ENCODE measurements around the gene RSPH9.
"Not testable (repeated sequence)": the region's sequence is repeated elsewhere in the genome, so short reads cannot be mapped to it uniquely, and the experiment has no call there.

RSPH9 gene

GRCh38 chr6:43634702-43635303 lies 10.0 kb upstream of the RSPH9 start:
- in situ Hi-C loops (cut with HindIII; ENCODE audit: low pct_unique_long_range_greater_than_20kb, low sequenced_read_pairs), result no loop called here
- no peak for TF ChIP-seq JUND (IDR thresholded peaks at IDR 0.05; ENCODE audit: low read depth)
- DNase-seq (ENCODE audit: low read depth in 1 of 2, low spot score in 1 of 2), result no peak

- in situ Hi-C loops (cut with HindIII; ENCODE audit: low pct_unique_long_range_greater_than_20kb, low sequenced_read_pairs), result no loop called here
- no peak for TF ChIP-seq JUND (IDR thresholded peaks at IDR 0.05; ENCODE audit: low read depth)
- peak; percentile 41 to 76 for DNase-seq (ENCODE audit: low read depth in 1 of 2, low spot score in 1 of 2)
These were observed 9.2 kb upstream of the RSPH9 start, which contains the start of gene MAD2L1BP for GRCh38 chr6:43635387-43636307. TSS of gene MAD2L1BP (plus strand) at chr6:43635840. CDS start at chr6:43635876, 36 bp downstream.

- in situ Hi-C loops (cut with HindIII; ENCODE audit: low pct_unique_long_range_greater_than_20kb, low sequenced_read_pairs), result no loop called here
- no peak for TF ChIP-seq JUND (IDR thresholded peaks at IDR 0.05; ENCODE audit: low read depth)
- DNase-seq (ENCODE audit: low read depth in 1 of 2, low spot score in 1 of 2), result no peak
These were observed 8.6 kb upstream of the RSPH9 start for GRCh38 chr6:43636308-43636659.

- in situ Hi-C loops (cut with HindIII; ENCODE audit: low pct_unique_long_range_greater_than_20kb, low sequenced_read_pairs), result no loop called here
- TF ChIP-seq JUND (IDR thresholded peaks at IDR 0.05; ENCODE audit: low read depth), result no peak
- no peak for DNase-seq (ENCODE audit: low read depth in 1 of 2, low spot score in 1 of 2)
These were observed 4.6 kb upstream of the RSPH9 start for GRCh38 chr6:43639984-43640800.

- TF ChIP-seq JUND (IDR thresholded peaks at IDR 0.05; ENCODE audit: low read depth), result no peak
- no peak for DNase-seq (ENCODE audit: low read depth in 1 of 2, low spot score in 1 of 2)
- in situ Hi-C loops (cut with HindIII; ENCODE audit: low pct_unique_long_range_greater_than_20kb, low sequenced_read_pairs), result no loop called here
These were observed 753 bp downstream of the RSPH9 start for GRCh38 chr6:43645613-43645964.

DNA sequence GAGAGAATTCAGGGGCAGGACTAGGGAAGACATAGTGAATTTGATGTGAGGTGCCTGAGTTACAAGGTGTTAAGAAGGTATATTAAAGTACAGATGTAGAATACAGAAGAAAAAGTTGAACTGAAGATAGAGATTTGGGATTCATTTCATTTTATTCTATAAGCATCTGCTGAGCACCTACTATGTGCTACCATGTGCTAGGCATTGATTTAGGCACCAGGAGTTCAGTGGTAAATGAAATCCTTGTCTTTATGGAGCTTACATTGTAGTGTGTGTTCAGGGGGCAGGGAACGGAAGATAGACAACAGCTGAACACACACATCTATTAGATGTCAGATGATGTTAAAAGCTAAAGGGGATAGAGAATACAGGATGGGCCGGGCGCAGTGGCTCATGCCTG lies 2.8 kb downstream of the RSPH9 start:
- DNase-seq (ENCODE audit: low read depth in 1 of 2, low spot score in 1 of 2), result no peak
- in situ Hi-C loops (cut with HindIII; ENCODE audit: low pct_unique_long_range_greater_than_20kb, low sequenced_read_pairs), result no loop called here
- TF ChIP-seq JUND (IDR thresholded peaks at IDR 0.05; ENCODE audit: low read depth), result no peak

DNA sequence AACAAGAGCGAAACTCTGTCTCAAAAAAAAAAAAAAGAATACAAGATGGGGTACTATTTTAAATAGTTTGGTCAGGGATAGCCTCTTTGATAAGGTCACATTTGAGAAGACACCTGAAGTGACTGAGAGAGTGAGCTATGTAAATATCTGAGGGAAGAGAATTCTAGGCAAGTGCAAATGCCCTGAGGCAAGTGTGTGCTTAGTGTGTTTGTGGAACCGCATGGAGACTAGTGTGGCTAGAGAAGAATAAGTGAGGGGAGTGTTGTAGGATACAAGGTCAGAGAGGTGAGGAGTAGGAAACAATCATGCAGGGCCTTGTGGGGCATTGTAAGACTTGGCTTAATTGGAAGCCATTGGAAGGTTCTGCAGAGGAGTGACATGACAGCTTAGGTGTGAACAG lies 3.4 kb downstream of the RSPH9 start:
- no peak for DNase-seq (ENCODE audit: low read depth in 1 of 2, low spot score in 1 of 2)
- TF ChIP-seq JUND (IDR thresholded peaks at IDR 0.05; ENCODE audit: low read depth), result no peak
- in situ Hi-C loops (cut with HindIII; ENCODE audit: low pct_unique_long_range_greater_than_20kb, low sequenced_read_pairs), result no loop called here

GRCh38 chr6:43652822-43653221 lies 8.0 kb downstream of the RSPH9 start:
- in situ Hi-C loops (cut with HindIII; ENCODE audit: low pct_unique_long_range_greater_than_20kb, low sequenced_read_pairs); DNase-seq (ENCODE audit: low read depth in 1 of 2, low spot score in 1 of 2): not testable (repeated sequence)

DNA sequence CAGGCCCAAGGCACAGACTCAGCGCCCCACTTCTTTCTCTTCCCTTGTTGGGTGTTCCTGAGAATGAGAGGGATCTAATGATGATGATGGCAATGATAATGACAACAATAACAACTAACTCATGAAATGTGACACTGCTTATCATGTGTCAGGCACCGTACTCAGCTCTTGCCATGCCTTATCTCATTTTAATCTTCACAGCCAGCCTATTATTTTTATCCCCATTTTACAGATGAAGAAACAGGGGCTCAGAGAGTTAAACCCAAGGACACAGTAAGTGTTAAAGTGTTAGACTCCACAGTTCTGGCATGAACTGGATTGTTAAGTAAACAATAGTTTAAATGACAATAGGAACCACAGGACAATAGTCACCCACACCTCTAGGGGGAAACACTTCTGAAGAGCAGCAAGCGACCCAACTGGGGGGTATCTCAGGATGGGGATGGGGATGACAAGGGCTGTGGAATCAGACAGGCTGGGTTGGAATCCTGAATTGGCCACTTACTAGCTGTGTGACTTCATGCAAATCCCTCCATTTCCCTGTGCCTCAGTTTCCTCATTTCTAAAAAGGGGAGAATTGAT lies 12.5 kb downstream of the RSPH9 start:
- in situ Hi-C loops (cut with HindIII; ENCODE audit: low pct_unique_long_range_greater_than_20kb, low sequenced_read_pairs), result no loop called here
- no peak for DNase-seq (ENCODE audit: low read depth in 1 of 2, low spot score in 1 of 2)
- TF ChIP-seq JUND (IDR thresholded peaks at IDR 0.05; ENCODE audit: low read depth), result no peak

- in situ Hi-C loops (cut with HindIII; ENCODE audit: low pct_unique_long_range_greater_than_20kb, low sequenced_read_pairs), result no loop called here
- no peak for TF ChIP-seq JUND (IDR thresholded peaks at IDR 0.05; ENCODE audit: low read depth)
- no peak for DNase-seq (ENCODE audit: low read depth in 1 of 2, low spot score in 1 of 2)
These were observed 13.3 kb downstream of the RSPH9 start for GRCh38 chr6:43658161-43658560.

GRCh38 chr6:43662948-43663347 lies 18.1 kb downstream of the RSPH9 start:
- in situ Hi-C loops (cut with HindIII; ENCODE audit: low pct_unique_long_range_greater_than_20kb, low sequenced_read_pairs); DNase-seq (ENCODE audit: low read depth in 1 of 2, low spot score in 1 of 2): not testable (repeated sequence)

GRCh38 chr6:43665376-43665775 lies 20.5 kb downstream of the RSPH9 start:
- TF ChIP-seq JUND (IDR thresholded peaks at IDR 0.05; ENCODE audit: low read depth), result no peak
- in situ Hi-C loops (cut with HindIII; ENCODE audit: low pct_unique_long_range_greater_than_20kb, low sequenced_read_pairs), result no loop called here
- DNase-seq (ENCODE audit: low read depth in 1 of 2, low spot score in 1 of 2), result no peak
